ENCODE results near the gene PHACTR1. TPM values are rescaled to one million over a fixed set of nuclear protein-coding genes. Genes with fewer than 3 reads are reported as not detected.

PHACTR1 gene
- total and polyA plus RNA-seq, 9 of the 15 experiments (the other 6 are each of a cell fraction or from before 2014, with no cell fraction given), result 11.5 to 32.6 (median 22.0) TPM

DNA sequence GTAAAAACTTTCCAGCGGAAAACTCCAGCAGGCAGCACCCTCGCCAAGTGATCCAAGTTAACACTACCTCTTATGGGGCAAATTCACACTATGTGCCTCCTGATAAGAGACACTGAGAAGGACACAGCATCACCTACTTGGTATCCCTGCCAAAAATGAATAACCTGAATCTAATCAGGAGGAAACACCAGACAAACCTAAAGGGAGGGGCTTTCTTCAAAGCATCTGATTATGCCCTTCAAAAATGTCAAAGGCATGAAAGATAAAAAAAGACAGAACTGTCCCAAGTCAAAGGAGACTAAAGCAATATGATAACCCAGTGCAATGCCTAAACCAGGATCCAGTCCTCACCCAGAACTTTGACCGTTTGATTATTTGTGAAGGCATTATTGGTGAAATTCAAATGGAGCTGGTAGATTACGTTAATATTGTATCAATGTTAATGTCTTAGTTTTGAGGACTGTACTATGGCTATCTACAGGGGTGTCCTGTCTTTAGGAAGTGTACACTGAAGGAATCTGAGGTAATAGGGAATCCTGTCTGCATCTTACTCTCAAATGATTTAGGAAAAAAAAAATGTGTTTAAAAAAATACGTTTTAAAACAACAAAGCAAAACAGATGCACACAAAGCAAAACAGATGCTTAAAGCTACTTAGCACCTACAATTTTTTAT, 603.5 kb downstream of the PHACTR1 start (continued):
- TF ChIP-seq, protein P1, sequence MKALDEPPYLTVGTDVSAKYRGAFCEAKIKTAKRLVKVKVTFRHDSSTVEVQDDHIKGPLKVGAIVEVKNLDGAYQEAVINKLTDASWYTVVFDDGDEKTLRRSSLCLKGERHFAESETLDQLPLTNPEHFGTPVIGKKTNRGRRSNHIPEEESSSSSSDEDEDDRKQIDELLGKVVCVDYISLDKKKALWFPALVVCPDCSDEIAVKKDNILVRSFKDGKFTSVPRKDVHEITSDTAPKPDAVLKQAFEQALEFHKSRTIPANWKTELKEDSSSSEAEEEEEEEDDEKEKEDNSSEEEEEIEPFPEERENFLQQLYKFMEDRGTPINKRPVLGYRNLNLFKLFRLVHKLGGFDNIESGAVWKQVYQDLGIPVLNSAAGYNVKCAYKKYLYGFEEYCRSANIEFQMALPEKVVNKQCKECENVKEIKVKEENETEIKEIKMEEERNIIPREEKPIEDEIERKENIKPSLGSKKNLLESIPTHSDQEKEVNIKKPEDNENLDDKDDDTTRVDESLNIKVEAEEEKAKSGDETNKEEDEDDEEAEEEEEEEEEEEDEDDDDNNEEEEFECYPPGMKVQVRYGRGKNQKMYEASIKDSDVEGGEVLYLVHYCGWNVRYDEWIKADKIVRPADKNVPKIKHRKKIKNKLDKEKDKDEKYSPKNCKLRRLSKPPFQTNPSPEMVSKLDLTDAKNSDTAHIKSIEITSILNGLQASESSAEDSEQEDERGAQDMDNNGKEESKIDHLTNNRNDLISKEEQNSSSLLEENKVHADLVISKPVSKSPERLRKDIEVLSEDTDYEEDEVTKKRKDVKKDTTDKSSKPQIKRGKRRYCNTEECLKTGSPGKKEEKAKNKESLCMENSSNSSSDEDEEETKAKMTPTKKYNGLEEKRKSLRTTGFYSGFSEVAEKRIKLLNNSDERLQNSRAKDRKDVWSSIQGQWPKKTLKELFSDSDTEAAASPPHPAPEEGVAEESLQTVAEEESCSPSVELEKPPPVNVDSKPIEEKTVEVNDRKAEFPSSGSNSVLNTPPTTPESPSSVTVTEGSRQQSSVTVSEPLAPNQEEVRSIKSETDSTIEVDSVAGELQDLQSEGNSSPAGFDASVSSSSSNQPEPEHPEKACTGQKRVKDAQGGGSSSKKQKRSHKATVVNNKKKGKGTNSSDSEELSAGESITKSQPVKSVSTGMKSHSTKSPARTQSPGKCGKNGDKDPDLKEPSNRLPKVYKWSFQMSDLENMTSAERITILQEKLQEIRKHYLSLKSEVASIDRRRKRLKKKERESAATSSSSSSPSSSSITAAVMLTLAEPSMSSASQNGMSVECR (CRISPR knock-in tag; IDR thresholded peaks at IDR 0.05), result no peak
- TF ChIP-seq ZKSCAN1 (IDR thresholded peaks at IDR 0.05; ENCODE audit: low read depth, low read length), result peak; percentile 91
- TF ChIP-seq, protein P2, sequence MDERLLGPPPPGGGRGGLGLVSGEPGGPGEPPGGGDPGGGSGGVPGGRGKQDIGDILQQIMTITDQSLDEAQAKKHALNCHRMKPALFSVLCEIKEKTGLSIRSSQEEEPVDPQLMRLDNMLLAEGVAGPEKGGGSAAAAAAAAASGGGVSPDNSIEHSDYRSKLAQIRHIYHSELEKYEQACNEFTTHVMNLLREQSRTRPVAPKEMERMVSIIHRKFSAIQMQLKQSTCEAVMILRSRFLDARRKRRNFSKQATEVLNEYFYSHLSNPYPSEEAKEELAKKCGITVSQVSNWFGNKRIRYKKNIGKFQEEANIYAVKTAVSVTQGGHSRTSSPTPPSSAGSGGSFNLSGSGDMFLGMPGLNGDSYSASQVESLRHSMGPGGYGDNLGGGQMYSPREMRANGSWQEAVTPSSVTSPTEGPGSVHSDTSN (CRISPR knock-in tag; IDR thresholded peaks at IDR 0.05; ENCODE audit: low read depth), result no peak
- TF ChIP-seq, protein P2 (tag; conservative IDR thresholded peaks at IDR 0.05; ENCODE audit: low read depth), result peak; percentile 62
- TF ChIP-seq, protein P3, sequence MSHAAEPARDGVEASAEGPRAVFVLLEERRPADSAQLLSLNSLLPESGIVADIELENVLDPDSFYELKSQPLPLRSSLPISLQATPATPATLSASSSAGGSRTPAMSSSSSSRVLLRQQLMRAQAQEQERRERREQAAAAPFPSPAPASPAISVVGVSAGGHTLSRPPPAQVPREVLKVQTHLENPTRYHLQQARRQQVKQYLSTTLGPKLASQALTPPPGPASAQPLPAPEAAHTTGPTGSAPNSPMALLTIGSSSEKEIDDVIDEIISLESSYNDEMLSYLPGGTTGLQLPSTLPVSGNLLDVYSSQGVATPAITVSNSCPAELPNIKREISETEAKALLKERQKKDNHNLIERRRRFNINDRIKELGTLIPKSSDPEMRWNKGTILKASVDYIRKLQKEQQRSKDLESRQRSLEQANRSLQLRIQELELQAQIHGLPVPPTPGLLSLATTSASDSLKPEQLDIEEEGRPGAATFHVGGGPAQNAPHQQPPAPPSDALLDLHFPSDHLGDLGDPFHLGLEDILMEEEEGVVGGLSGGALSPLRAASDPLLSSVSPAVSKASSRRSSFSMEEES (CRISPR knock-in tag; IDR thresholded peaks at IDR 0.05), result no peak
- TF ChIP-seq, protein P4, sequence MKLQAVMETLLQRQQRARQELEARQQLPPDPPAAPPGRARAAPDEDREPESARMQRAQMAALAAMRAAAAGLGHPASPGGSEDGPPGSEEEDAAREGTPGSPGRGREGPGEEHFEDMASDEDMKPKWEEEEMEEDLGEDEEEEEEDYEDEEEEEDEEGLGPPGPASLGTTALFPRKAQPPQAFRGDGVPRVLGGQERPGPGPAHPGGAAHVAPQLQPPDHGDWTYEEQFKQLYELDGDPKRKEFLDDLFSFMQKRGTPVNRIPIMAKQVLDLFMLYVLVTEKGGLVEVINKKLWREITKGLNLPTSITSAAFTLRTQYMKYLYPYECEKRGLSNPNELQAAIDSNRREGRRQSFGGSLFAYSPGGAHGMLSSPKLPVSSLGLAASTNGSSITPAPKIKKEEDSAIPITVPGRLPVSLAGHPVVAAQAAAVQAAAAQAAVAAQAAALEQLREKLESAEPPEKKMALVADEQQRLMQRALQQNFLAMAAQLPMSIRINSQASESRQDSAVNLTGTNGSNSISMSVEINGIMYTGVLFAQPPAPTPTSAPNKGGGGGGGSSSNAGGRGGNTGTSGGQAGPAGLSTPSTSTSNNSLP (IDR thresholded peaks at IDR 0.05; ENCODE audit: borderline replicate concordance, low read depth, low read length), result peak; percentile 63; the same call in 1 of the 2 replicates
- TF ChIP-seq LCOR (CRISPR knock-in tag; IDR thresholded peaks at IDR 0.05), result peak; percentile 84; the same call in 1 of the 2 replicates
- TF ChIP-seq, protein P5, sequence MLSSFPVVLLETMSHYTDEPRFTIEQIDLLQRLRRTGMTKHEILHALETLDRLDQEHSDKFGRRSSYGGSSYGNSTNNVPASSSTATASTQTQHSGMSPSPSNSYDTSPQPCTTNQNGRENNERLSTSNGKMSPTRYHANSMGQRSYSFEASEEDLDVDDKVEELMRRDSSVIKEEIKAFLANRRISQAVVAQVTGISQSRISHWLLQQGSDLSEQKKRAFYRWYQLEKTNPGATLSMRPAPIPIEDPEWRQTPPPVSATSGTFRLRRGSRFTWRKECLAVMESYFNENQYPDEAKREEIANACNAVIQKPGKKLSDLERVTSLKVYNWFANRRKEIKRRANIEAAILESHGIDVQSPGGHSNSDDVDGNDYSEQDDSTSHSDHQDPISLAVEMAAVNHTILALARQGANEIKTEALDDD (IDR thresholded peaks at IDR 0.05), result peak; percentile 89
- peak; percentile 95 for TF ChIP-seq TEAD4 (IDR thresholded peaks at IDR 0.05; ENCODE audit: low read length)
- no peak for TF ChIP-seq TEAD4 (CRISPR knock-in tag; IDR thresholded peaks at IDR 0.05; ENCODE audit: borderline replicate concordance)
- TF ChIP-seq ETV5 (CRISPR knock-in tag; IDR thresholded peaks at IDR 0.05; ENCODE audit: low read depth), result no peak
- TF ChIP-seq CBFA2T2 (conservative IDR thresholded peaks at IDR 0.05), result peak; percentile 96
- 0 out of 2 replicates have a peak, but pooled peaks have one; percentile 11 for TF ChIP-seq MXI1 (IDR thresholded peaks at IDR 0.05; ENCODE audit: low read depth, low read length)
